SU-DHL-6 (cell line): Measurements from ENCODE around the gene NEUROG2.

ENCODE experiments used
- H2AFZ ChIP-seq: fragments of 200-600 bp; sonication (generic); 2 replicates; pipeline ENCODE4 v1.6.1; 2014; ENCODE audit warnings: low read depth, mild to moderate bottlenecking, moderate library complexity, mixed read lengths, antibody characterized with exemption, low read length; ENCODE audit not compliant: severe bottlenecking
- H3F3A ChIP-seq: fragments of 200-600 bp; shearing (Covaris generic); 2 replicates; pipeline ENCODE4 v1.6.0; 2016; ENCODE audit warnings: antibody characterized with exemption, mild to moderate bottlenecking; ENCODE audit not compliant: insufficient read depth
- H3K27ac ChIP-seq: fragments of 200-600 bp; sonication (generic); 2 replicates; pipeline ENCODE4 v1.5.1; 2016; ENCODE audit warnings: low read depth, mild to moderate bottlenecking, low read length, moderate library complexity, mixed read lengths
- H3K27me3 ChIP-seq: fragments of 200-600 bp; sonication (generic), shearing (Covaris generic); 2 replicates; pipeline ENCODE4 v1.6.0; 2014; ENCODE audit warnings: mild to moderate bottlenecking, low read length
- H3K36me3 ChIP-seq: fragments of 200-600 bp; sonication (generic); 2 replicates; pipeline ENCODE4 v1.6.1; 2014; ENCODE audit warnings: mild to moderate bottlenecking, low read length, mixed read lengths
- H3K4me2 ChIP-seq: fragments of 300-600, 200-600 bp; shearing (Covaris generic), sonication (generic); 2 replicates; pipeline ENCODE4 v1.6.0; 2014; ENCODE audit warnings: low read length, low read depth, mild to moderate bottlenecking; ENCODE audit not compliant: poor library complexity, severe bottlenecking
- H3K4me3 ChIP-seq: fragments of 200-600 bp; sonication (generic); 2 replicates; pipeline ENCODE4 v1.5.1; 2014; ENCODE audit warnings: antibody characterized with exemption, low read length, mild to moderate bottlenecking, mixed read lengths; ENCODE audit not compliant: insufficient read depth, poor library complexity, severe bottlenecking
- H3K79me2 ChIP-seq: fragments of 200-600 bp; sonication (generic); 2 replicates; pipeline ENCODE4 v1.6.1; 2014; ENCODE audit warnings: mild to moderate bottlenecking, low read length, moderate library complexity; ENCODE audit not compliant: insufficient read depth
- H3K9ac ChIP-seq: fragments of 200-600 bp; sonication (generic); 2 replicates; pipeline ENCODE4 v1.7.0; 2014; ENCODE audit warnings: mild to moderate bottlenecking, low read length
- H3K9me2 ChIP-seq: fragments of 200-600 bp; sonication (generic); replicated peaks from 2 replicates; pipeline ENCODE4 v1.6.1; 2014; ENCODE audit warnings: low read length; ENCODE audit not compliant: insufficient read depth
- H3K9me3 ChIP-seq: fragments of 200-600 bp; sonication (generic); 2 replicates; pipeline ENCODE4 v1.6.1; 2014; ENCODE audit warnings: low read length, mixed read lengths; ENCODE audit not compliant: insufficient read depth
- H4K20me1 ChIP-seq: fragments of 200-600 bp; sonication (generic); 2 replicates; pipeline ENCODE4 v1.6.1; 2014; ENCODE audit warnings: low read depth, mild to moderate bottlenecking, antibody characterized with exemption, low read length, moderate library complexity, mixed read lengths
- CTCF ChIP-seq: fragments of 200-600 bp; sonication (generic); IDR thresholded peaks from one replicate; pipeline ENCODE4 v1.5.1; 2017; ENCODE audit warnings: antibody characterized with exemption, mild to moderate bottlenecking, low read length, moderate library complexity; ENCODE audit not compliant: insufficient read depth, poor library complexity, severe bottlenecking
- EZH2phosphoT487 ChIP-seq: fragments of 200-600 bp; sonication (generic), shearing (Covaris generic); conservative IDR thresholded peaks from 2 replicates; pipeline ENCODE4 v1.6.1; 2018; ENCODE audit warnings: mild to moderate bottlenecking, antibody characterized with exemption, low read length, moderate library complexity, mixed read lengths

The NEUROG2 gene

DNA sequence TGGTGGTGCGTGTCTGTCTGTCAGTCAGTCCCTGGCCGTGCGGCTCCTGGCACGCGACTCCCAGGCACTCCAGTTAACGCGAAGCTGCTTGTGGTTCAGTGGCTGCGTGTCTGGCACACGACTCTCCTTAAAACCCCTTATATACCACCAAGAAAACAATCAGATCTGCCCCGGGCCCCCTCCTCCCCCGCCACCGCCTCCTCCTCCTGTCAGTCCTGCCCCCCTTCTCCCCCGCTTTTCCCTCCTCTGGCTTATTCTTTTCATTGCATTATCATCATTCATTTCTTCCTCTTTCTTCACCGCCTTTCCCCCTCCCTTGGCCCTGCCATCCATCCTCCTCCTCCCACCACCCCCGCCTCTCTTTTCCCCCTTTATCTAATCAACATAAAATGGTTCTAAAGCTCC, at the start of gene NEUROG2:
Gene NEUROG2, minus strand, starts transcription at position 115 of the 405 bp plus-strand sequence. CDS start 705 bp downstream, outside the sequence.
- Histone ChIP-seq H3K79me2 (no peaks in the 10 kb centered on the region), H3K4me3 (peak within 1 kb of the TSS; percentile 57), H3K27me3 (no peaks in the 10 kb centered on the region), H3K9me3 (no peaks in the 10 kb centered on the region), H3K27ac (no peak within 1 kb of the TSS), H3K4me2 (peak within 1 kb of the TSS; percentile 70), H3F3A (no peaks in the 10 kb centered on the region), H3K9ac (peak within 1 kb of the TSS; percentile 55), H3K9me2 (no peaks in the 10 kb centered on the region), H4K20me1 (no peaks in the 10 kb centered on the region), H2AFZ (peak within 1 kb of the TSS; percentile 90), H3K36me3 (no peaks in the 10 kb centered on the region)
- TF ChIP-seq CTCF: no peak

- Histone ChIP-seq H3K27me3 (no peaks in the 10 kb centered on the region), H3F3A (no peaks in the 10 kb centered on the region), H3K4me2 (no peak overlapping the region), H3K9ac (no peak overlapping the region), H3K9me2 (no peaks in the 10 kb centered on the region), H3K36me3 (no peaks in the 10 kb centered on the region), H4K20me1 (no peaks in the 10 kb centered on the region), H2AFZ (no peak overlapping the region), H3K4me3 (no peak overlapping the region), H3K9me3 (no peaks in the 10 kb centered on the region), H3K79me2 (no peaks in the 10 kb centered on the region), H3K27ac (no peak overlapping the region)
- TF ChIP-seq CTCF (no peak), EZH2phosphoT487 (no peak)
Observed at GRCh38 chr4:112564706-112565270, 48.8 kb upstream of the NEUROG2 start.

DNA sequence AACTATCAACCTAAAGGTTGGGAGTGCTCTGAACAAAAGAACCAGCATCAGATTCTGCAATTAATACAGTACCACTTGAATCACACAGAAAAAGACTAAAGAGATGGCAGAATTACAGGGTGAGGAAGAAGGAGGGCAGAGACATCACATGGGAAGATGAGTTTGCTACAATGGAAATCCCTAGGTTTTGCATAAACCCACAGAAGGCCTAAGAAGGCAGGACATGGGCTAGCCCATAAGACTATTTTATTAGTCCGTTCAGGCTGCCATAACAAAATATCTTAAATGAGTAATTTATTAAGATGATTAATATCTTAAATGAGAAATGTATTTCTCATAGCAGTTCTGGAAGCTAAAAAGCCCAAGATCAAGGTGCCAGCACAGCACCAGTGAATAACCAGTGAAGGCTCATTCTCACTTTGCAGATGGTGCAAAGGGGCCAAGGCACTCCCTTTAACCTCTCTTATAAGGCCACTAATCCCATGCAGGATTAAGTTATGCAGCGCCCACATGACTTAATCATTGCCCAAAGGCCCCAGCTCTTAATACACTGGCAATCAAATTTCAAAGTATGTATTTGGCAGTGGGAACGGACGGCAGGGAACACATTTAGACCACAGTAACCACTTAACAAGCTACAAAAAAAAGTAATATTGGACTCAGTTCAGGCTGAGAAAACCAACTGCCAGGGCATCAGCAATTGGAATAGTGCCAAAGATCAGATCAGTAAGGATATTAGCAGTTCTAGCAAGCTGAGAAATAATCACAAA, 47.6 kb upstream of the NEUROG2 start:
- no peaks in the 10 kb centered on the region for H3K36me3 ChIP-seq
- H4K20me1 ChIP-seq: no peaks in the 10 kb centered on the region
- no peaks in the 10 kb centered on the region for H3K9me3 ChIP-seq
- H3K27me3 ChIP-seq: no peaks in the 10 kb centered on the region
- no peaks in the 10 kb centered on the region for H3K79me2 ChIP-seq
- H3K4me2 ChIP-seq: no peak overlapping the region
- H3F3A ChIP-seq: no peaks in the 10 kb centered on the region
- H3K9ac ChIP-seq: no peak overlapping the region
- H3K4me3 ChIP-seq: no peak overlapping the region
- no peaks in the 10 kb centered on the region for H3K9me2 ChIP-seq
- TF ChIP-seq EZH2phosphoT487 (no peak), CTCF (no peak)
- no peak overlapping the region for H3K27ac ChIP-seq
- H2AFZ ChIP-seq: no peak overlapping the region
